ENCODE results near the gene FBXO42.
"Not testable (repeated sequence)": the region's sequence is repeated elsewhere in the genome, so short reads cannot be mapped to it uniquely, and the experiment has no call there.

The FBXO42 gene

GRCh38 chr1:16218674-16219071 is 133.6 kb downstream of the FBXO42 start:
- TF ChIP-seq MYC (IDR thresholded peaks at IDR 0.05; ENCODE audit: low read depth, low read length) (no peak), POLR2A (IDR thresholded peaks at IDR 0.05; ENCODE audit: extremely low read depth, insufficient read length) (no peak)
- TF ChIP-seq, protein P1, sequence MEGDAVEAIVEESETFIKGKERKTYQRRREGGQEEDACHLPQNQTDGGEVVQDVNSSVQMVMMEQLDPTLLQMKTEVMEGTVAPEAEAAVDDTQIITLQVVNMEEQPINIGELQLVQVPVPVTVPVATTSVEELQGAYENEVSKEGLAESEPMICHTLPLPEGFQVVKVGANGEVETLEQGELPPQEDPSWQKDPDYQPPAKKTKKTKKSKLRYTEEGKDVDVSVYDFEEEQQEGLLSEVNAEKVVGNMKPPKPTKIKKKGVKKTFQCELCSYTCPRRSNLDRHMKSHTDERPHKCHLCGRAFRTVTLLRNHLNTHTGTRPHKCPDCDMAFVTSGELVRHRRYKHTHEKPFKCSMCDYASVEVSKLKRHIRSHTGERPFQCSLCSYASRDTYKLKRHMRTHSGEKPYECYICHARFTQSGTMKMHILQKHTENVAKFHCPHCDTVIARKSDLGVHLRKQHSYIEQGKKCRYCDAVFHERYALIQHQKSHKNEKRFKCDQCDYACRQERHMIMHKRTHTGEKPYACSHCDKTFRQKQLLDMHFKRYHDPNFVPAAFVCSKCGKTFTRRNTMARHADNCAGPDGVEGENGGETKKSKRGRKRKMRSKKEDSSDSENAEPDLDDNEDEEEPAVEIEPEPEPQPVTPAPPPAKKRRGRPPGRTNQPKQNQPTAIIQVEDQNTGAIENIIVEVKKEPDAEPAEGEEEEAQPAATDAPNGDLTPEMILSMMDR (IDR thresholded peaks at IDR 0.05; ENCODE audit: low read depth, low read length), result no peak
- TF ChIP-seq, protein P2, sequence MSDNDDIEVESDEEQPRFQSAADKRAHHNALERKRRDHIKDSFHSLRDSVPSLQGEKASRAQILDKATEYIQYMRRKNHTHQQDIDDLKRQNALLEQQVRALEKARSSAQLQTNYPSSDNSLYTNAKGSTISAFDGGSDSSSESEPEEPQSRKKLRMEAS (IDR thresholded peaks at IDR 0.05; ENCODE audit: low read depth, low read length), result no peak
- no peak overlapping the region for H3K4me3 ChIP-seq (ENCODE audit: low read depth, low read length)
- no peak for DNase-seq (ENCODE audit: low read depth)

DNA sequence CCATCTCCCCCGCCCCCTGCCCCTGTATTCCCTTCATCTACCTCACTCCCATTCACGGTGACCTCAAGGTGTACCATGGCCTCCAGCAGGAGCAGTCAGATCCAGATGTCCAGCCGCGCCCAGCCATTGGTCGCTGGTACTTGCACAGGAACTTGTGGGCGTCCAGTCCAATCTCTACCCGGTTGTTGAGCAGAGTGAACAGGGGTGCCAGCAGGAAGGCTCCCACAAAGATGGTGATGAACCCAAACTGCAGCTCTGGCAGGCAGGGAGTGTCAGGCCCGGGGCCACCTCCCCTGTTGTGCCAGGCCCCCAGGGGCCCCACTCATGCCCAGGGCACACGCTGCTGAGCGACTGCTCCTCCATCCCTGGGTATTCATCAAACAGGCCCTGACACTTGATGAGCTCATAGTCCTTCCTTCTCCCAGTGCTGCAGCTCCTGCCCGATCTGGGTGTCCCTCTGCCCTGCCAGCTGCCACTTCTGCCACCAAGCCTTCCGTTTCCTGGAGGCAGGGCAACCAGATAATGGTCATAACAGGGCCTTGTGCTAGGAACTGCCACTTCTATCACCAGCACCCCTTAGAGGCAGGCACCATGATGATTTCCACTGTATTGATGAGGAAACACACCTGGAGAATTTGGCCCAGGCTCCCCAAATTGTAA is 134.1 kb downstream of the FBXO42 start:
- H3K4me3 ChIP-seq (ENCODE audit: low read depth, low read length), result no peak overlapping the region
- TF ChIP-seq POLR2A (IDR thresholded peaks at IDR 0.05; ENCODE audit: extremely low read depth, insufficient read length) (no peak), MYC (IDR thresholded peaks at IDR 0.05; ENCODE audit: low read depth, low read length) (no peak)
- TF ChIP-seq, protein P1 (IDR thresholded peaks at IDR 0.05; ENCODE audit: low read depth, low read length), result no peak
- TF ChIP-seq, protein P2 (IDR thresholded peaks at IDR 0.05; ENCODE audit: low read depth, low read length), result no peak
- no peak for DNase-seq (ENCODE audit: low read depth)

GRCh38 chr1:16217061-16217785 is 135.1 kb downstream of the FBXO42 start:
- peak overlapping the region; percentile 38 for H3K4me3 ChIP-seq (ENCODE audit: low read depth, low read length)
- peak; percentile 93 for DNase-seq (ENCODE audit: low read depth)
- TF ChIP-seq, protein P2 (IDR thresholded peaks at IDR 0.05; ENCODE audit: low read depth, low read length), result no peak
- TF ChIP-seq, protein P1 (IDR thresholded peaks at IDR 0.05; ENCODE audit: low read depth, low read length), result no peak
- no peak for TF ChIP-seq POLR2A (IDR thresholded peaks at IDR 0.05; ENCODE audit: extremely low read depth, insufficient read length)
- no peak for TF ChIP-seq MYC (IDR thresholded peaks at IDR 0.05; ENCODE audit: low read depth, low read length)

DNA sequence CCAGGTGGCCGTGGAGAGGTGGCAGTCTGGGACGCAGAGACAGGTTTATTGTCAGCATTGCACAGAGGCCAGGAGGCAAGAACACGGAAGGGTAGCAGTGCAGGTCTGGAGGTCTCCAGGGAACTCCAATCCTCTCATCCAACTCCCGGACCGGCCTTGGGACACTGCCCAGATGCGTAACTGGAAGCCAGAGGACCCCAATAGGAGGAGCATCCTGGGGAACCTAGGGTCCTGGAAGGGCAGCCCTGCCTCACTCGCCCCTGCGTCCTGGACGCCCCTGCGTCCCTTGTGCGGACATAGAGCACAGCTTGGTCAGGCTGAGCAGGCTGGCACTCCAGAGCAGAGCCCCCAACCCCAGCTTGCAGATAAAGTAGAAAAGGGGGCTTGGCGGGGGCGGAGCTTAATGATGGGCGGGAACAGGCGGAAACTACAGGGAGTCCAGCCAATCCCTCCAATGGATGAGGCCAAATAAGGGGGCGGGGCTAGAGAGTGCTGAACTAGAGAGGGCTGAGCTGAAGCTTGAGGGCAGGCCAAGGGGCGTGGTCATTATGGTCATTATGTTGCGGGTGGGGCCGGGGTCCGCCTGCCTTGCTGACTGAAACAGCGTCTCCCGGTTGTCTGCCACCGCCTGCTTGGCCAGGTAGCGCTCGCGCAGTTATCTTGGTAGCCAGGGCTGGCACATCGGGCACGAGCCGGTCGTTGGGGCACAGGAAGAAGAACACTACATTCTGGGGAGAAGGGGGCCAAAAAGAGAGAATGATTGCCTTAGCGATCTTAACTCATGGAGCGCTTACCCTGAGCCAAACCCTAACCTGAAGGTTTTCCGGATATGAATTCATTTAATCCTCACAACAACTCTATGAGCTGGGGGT is 136.2 kb downstream of the FBXO42 start:
- no peak overlapping the region for H3K4me3 ChIP-seq (ENCODE audit: low read depth, low read length)

DNA sequence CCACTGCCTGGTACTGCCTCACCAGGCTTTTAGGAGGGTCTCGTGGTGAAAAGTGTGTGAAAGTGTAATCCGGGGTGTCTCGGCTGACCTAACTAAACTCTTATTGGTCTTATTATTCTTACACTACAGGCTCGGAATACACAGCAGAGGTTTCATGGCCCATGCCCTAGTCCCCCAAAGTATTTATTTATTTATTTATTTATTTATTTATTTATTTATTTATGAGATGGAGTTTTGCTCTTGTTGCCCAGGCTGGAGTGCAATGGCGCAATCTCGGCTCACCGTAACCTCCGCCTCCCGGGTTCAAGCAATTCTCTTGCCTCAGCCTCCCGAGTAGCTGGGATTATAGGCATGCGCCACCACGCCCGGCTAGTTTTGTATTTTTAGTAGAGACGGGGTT is 137.0 kb downstream of the FBXO42 start:
- not testable (repeated sequence) for DNase-seq (ENCODE audit: low read depth); H3K4me3 ChIP-seq (ENCODE audit: low read depth, low read length)

More for the DNA sequence above, 136.2 kb downstream of the FBXO42 start:
- TF ChIP-seq MYC (IDR thresholded peaks at IDR 0.05; ENCODE audit: low read depth, low read length) (no peak), POLR2A (IDR thresholded peaks at IDR 0.05; ENCODE audit: extremely low read depth, insufficient read length) (no peak)
- TF ChIP-seq, protein P2 (IDR thresholded peaks at IDR 0.05; ENCODE audit: low read depth, low read length), result no peak
- TF ChIP-seq, protein P1 (IDR thresholded peaks at IDR 0.05; ENCODE audit: low read depth, low read length), result no peak
- peak; percentile 52 for DNase-seq (ENCODE audit: low read depth)

- not testable (repeated sequence) for H3K4me3 ChIP-seq (ENCODE audit: low read depth, low read length); DNase-seq (ENCODE audit: low read depth)
Measured at GRCh38 chr1:16213544-16213943, 138.7 kb downstream of the FBXO42 start.
